NCI-H748 treated with DMSO at 0.1 percent for 48 hours (cell line): ENCODE results near the gene ZFP42.
"Not testable (repeated sequence)": the region's sequence is repeated elsewhere in the genome, so short reads cannot be mapped to it uniquely, and the experiment has no call there.

Experiments
- DNase-seq: peaks from one replicate; lab custom pipeline; 2025; lab: John Stamatoyannopoulos, UW

Gene ZFP42

DNA sequence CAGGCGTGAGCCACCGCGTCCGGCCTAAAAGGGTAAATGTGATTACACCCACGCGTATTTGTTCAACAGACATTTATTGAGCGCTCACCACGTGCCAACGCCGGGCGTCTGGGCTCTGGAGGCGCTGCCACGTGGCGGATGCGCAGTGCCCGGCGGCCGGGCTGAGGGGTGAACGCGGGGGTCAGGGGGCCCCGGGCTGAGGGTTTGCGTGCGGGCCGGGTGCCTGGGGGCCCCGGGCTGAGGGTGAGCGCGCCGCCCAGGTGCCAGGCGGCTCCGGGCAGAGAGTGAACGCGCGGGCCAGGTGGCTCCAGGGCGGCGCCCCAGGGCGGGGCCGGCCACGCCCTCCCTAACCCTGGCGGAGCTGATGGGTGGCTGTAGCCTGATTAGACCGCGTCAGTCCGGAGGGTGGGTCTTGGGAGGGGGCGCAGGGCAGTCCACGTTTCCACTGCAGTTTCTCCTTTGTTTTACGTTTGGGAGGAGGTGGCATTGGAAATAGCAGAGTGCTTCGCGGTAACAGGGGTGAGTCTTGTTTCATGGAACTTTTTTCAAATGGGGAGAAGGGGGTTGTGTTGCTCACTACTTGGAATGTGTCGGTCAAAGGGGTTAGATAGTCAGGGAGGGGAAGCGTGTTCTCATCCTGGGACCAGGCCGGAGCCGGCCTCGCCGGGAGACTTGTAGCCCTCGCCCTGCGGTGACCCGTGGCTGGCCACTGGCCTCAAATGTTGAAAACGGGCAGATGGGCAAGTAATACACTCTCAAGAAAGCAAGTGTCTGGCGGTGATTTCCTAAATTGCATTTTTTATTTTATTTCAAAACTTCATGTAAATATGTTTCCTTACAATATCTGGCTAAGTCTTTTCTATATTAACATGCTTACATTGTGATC, at the start of gene ZFP42:
Gene ZFP42, plus strand, starts transcription at position 450 of the 886 bp plus-strand sequence. CDS start 7,037 bp downstream, outside the sequence.
- no peak for DNase-seq

DNA sequence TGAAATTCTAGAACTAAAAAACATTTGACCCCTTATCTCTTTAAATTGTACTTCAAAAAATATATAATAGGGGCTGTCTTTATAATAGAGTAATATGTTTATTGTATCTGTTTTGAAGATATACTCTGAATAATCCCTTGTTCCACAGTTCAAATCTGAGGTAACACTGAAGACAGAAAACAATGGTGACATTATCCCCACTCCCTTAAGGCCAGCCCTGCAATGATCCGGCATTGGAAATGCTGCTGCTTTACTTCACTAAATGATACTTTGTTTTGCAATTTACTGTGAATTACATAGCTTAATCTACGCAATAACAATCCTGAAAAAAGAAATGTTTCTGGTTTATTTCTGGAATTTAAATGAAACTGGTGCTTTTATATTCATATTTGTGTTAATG, 34.4 kb upstream of the ZFP42 start:
- DNase-seq, result no peak

DNA sequence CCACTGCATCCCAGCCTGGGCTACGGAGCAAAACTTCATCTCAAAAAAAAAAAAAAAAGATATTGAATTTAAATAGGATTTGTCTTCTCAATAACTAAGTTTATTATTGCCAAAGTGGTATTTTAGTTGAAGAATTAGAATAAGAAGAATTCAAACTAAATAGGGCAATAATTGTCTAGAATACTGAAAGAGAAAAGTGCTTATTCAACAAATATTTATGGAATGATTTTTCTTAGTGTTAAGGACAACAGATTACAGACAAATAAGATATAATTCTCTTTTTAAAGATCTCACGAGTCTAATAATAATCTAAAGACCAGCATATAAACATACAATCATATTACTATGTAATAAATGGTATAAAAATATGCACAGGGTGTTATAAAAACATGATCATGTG, 33.6 kb upstream of the ZFP42 start:
- no peak for DNase-seq

DNA sequence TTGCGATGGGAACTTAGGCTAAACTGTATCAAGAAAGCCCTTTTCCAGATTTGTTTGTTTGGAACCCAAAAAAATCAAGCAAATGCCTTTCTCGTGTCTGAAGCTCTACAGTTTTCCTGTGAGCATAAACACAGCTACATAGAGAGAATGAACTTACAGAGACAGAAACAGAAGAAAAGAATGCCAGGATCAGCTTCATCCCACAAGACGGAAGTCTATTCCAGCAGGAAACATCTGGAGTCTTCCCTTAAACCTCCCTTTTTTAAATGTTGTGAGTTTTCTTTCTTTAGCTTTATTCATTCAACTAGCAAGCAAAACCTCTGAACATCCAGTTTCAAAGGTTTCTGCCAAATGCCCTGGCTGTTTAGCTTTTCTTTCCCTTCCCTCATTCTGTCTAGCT, 32.6 kb upstream of the ZFP42 start:
- no peak for DNase-seq

DNA sequence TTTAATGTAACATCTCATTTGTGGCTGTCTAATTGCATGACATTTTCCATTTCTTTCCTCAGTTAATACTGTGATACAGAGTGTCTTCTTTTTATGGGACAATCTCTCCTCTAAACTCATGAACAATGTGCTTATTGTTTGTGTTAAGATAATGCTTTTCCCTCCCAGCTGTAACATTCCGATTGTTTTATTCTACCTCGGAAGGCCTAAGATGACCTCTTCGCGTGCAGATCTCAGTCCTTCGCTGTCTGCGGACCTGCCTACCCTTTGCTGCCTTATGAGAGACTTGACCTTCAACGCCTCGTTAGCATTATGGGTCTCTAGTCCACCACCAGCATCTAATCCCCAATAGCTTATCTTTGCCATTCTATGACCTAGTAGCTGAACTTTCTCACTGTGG, 29.8 kb upstream of the ZFP42 start:
- no peak for DNase-seq

DNA sequence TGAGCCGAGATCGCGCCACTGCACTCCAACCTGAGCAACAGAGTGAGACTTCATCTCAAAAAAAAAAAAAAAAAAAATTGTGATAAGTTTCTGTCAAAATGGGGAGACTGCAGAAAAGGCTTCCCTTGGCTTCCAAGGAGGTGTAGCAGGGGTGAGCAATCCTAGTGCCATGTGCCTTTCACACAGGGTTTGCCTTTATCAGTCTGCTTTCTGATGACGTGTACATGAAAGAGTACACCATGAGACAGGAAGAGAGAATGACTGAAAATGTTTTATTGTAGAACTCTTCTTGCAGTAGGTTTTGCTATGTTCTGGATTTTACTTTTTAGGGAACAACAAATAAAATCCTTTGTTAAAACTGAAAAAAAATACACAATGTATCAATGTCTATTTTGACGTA, 23.4 kb upstream of the ZFP42 start:
- no peak for DNase-seq

DNA sequence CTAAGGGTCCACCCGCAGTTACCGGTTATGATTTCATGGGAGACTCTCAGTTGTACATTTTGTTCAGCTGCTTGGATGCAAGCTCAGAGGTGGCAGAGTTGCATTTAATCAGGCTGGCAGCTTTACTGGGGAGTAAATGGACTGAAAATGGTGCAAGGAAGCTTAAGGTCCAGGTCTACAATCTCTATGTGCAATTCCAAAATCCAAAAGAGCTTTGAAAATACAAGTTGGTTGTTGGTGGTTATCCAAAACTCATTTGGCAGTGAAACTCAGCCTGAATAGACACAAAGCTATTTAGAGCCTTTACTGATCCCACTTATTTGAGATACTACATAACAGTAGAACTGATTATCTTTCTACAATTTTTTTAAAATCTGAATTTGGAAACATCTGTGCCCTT, 11.8 kb upstream of the ZFP42 start:
- no peak for DNase-seq

DNA sequence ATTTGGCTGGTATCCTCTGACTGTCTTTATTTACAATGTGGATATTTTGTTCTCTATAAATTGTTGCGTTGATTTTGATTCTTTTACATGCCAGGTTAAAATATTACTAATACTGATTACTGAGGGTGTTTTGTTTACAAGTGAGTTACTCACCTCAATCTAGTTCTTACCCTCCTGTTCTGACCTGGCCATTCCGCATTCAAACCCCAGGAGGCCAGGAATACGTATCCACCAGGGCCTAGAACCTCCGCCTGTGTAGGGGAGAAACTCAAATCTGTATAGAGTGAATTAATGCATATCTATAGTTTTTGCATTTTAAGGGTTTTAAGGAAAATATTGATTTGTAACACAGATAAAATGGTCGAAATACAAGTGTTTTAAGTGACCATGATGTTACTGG, 2.6 kb upstream of the ZFP42 start:
- DNase-seq, result no peak

DNA sequence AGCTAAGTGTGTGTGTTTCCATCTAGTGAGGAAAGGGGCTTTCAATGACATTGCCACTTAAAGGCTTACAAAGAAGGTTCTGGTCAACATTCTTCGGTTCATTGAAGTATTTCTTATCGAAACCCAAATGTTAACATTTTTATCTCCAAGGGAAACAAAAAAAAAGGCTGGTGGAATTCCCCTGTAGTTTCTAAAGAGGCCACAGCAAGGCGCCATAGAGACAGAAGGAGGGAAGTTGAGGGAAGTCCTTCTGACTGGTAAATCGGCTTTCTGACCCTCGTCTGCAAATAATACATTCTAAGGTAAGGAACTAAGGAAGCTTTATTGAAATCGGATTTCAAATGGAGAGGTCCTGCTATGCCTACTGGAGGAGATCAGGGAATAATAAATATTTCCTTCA, 1.7 kb upstream of the ZFP42 start:
- DNase-seq, result no peak

DNA sequence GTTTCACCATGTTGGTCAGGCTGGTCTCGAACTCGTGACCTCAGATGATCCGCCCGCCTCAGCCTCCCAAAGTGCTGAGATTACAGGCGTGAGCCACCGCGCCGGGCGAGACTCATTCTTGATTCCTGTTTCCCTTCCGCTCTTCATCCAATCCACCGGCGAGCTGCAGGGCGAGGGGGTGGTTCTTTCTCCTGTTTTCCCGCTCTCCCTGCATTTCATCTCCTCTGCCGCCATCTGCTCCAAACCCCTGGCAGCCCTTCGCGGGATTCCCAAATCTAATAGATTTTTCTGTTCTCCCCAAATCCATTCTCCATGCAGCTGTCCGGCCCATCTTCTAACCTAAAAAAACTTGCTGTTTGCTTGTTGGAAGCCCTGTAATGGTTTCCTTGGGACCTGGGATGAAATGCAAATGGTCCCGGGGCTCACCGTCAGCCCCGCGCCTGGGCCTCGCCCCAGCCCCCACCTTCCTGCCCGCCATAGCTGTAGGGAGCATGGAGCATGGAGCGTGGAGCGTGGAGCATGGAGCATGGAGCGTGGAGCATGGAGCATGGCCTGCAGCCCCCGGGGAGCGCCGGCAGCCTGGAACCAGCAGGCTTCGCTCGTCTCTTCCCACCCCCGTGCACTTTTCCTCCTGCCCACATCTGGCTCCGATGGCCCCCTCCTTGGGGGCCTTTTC, 1.1 kb downstream of the ZFP42 start:
- DNase-seq, result no peak

DNA sequence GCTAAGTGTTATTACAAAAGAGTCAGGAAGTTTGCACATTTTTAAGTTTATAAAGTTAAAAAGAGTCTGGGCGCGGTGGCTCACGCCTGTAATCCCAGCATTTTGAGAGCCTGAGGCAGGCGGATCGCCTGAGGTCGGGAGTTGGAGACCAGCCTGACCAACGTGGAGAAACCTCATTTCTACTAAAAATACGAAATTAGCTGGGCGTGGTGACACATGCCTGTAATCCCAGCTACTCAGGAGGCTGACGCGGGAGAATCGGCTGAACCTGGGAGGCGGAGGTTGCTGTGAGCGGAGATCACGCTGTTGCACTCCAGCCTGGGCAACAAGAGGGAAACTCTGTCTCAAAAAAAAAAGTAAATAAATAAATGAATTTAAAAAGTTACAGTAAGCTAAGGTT, 2.4 kb downstream of the ZFP42 start:
- not testable (repeated sequence) for DNase-seq

DNA sequence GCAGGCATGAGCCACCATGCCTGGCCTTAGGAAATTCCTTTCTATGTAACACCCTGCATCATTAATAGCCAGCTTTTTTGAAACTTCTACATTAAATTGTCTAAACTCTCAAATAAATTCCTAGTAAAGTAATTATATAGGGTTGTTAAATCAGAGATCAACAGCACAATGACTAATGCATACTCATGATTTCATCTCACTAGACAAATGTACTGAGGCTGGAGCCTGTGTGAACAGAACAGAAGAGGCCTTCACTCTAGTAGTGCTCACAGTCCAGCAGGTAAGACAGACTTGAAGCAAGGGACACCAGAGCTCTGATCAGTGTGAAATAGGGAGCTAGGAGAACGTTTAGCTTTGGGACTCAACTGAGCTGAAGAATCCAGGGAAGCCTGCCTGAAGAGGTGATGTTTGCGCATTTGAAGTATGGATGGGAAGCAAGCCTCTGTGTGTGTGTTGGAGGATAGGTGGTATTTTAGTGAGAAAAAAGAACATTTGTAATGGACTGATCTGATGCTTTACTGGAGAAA, 3.9 kb downstream of the ZFP42 start:
- no peak for DNase-seq

DNA sequence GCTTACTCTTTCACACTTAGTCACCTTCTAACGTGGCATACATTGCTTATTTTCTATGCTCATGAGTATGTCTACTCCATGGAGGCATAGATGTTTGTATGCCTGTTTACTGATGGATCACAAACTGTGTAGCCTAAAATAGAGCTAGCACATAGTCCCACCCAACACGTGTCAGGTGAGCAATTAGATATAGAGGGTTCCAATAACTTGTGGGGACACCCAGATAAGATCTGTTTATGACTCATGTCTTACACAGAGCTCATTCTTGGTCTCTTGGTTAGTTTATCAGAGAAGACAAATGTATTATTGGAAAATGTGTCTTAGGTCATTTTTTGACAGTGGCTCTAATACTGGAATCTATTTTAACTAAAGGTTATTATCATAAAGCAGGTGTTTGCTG, 6.8 kb downstream of the ZFP42 start:
- DNase-seq, result no peak

DNA sequence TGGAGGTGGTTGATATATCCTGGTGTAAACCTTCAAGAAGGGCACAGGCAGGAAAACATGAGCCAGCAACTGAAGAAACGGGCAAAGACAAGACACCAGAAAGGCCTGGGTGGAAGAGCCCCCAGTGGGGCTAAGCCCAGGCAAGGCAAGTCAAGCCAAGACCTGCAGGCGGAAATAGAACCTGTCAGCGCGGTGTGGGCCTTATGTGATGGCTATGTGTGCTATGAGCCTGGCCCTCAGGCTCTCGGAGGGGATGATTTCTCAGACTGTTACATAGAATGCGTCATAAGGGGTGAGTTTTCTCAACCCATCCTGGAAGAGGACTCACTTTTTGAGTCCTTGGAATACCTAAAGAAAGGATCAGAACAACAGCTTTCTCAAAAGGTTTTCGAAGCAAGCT, 7.2 kb downstream of the ZFP42 start:
- DNase-seq, result no peak

DNA sequence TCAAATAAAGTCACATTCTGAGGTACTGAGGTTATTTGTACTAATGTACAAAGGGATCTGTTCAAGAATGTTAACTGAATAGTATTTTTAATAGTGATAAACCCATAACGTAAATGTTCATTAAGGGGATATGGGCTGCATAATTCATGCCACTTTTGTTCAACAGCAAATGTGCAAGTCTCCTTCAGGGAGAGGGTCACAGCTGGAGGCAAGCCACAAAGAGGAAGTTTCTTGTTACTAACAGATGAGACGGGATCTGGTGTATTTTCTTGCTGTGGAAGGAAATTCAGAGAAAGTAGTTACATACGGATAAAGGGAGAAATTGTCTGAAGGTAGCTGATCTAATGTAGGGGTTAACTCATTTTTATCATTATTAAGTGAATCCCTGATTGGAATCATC, 10.0 kb downstream of the ZFP42 start:
- DNase-seq, result no peak

DNA sequence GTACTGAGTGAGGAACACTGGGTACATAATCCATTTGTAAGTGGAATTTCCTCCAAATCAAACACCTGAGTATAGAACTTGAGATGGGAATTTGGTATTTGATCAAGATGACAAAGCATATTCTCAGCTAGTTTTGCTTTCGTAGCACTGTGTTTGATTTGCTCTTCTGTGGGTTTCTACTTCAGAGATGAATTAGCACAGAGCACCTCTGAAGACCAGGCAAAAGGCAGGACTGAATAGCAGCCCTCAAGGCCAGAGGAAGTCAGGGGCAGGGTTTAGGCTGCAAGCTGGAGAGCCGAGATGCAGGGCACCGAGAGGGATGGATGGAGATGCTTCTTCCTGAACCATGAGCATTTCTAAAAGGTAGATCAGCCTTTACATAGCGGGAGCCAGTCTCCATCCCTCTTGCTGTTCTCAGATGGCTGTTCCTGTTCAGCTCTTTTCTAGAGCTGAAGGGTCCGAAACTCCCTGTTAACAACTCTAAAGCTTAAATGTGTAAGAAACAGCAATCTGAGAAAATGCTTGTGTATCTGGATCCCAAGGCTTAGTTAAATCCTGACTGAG, 10.8 kb downstream of the ZFP42 start:
- DNase-seq, result no peak

DNA sequence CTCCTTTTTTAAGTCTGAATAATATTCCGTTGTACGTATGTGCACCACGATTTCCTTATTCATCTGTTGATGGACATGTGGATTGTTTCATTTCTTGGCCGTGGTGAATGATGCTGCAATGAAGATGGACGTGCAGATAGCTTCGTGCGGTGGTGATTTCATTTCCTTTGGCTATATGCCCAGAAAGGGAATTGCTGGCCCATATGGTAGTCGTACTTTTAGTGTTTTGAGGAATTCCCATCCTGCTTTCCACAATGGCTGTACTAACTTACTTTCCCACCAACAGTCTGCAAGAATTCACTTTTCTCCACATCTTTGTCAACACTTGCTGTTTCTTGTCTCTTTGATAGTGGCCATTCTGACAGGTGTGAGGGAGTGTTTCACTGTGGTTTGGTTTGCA, 12.8 kb downstream of the ZFP42 start:
- DNase-seq, result no peak

DNA sequence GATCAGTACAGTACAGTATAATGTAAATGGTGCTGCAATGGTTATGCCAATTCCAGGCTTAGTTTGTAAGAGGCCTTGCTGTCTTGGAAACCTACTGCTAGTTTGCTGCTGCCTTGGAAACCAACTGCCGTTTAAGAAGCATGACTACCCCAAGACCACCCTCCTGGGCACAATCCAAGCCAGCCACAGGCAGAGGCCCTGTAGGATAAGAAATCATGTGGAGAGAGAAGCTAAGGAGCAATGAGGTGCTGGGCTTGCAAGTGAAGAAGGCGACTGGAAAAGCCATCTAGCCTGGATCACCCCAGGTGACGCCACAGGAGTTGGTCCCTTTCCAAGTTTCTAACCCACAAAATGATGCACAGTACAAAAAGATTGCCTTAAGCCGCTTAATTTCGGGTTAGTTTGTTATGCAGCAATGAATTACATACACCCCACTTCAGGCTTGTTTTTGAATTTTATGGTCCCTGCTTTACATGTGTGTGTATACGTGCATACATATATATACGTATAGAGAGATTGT, 16.9 kb downstream of the ZFP42 start:
- no peak for DNase-seq

DNA sequence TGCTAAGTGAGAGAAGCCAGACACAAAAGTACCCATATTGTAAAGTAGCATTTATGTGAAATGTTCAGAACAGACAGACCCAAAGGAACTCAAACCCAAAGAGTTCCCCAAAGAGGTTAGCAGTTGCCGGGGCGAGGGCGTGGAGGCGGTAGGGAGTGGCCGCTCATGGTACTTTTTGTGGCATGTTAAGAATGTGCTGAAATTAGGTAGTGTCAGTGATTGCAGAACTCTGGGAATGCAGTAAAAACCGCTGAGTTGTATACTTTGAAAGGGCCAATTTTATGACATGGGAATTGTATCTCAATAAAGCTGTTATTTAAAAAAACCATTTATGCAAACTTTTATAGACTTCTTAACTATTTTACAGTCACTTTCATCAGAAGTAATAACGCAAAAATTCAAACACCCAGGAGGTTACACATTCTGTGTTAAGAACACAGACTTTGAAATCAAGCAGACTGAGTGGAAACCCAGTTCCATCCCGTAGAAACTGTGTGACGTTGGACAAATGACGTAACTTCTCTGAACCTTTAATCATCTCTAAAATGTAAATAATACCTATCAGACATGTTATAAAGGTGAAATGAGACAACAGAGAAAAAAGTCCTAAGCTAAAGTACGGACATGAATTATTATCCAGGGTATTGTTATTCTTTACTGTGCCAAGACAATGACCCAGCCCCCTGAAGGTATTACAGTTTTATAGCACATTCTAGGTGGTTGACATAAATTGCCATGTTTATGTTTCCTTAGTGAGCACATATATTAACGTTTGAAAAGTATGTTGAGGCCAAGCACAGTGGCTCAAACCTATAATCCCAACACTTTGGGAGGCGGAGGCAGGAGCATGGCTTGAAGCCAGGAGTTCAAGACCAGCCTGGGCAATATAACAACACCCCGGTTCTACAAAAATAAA, 19.7 kb downstream of the ZFP42 start:
- DNase-seq, result no peak

DNA sequence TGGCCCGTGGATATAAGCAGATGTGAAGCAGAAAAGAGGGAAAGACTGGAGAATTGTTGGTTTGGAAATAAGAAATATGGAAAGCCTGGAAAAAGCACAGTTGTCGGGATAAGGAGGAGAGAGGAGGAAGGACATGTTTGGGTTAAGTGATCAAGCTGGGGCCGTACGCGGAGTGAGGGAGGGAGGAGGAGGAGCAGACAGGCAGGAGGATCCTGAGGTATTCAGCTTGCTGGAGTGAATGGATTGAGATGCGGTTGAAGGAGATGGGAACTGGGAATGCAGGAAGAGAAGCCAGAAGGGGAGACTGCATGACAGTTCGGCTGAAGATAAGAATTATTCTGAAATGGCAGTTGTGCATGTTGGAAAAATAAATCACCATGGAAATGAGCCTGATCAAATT, 21.2 kb downstream of the ZFP42 start:
- no peak for DNase-seq

DNA sequence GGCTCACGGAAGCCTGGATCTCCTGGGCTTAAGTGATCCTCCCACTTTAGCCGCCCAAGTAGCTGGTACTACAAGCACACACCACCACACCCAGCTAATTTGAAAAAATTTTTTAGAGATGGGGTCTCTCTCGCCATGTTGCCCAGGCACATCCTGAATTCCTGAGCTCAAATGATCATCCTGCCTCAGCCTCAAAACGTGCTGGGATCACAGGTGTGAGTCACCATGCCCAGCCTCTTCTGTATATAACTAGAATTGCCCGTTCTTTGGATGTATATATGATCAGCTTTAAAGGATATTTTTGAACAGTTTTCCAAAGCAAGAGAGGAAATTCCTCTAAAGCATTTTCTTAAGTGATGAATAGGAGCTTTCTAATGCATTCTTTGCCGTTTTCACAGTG, 22.7 kb downstream of the ZFP42 start:
- no peak for DNase-seq
